DMS114 treated with DMSO at 0.1 percent for 48 hours (cell line): Measurements from ENCODE around the gene POU2AF1.

Experiments
- DNase-seq: peaks from one replicate; lab custom pipeline; 2025; ENCODE audit not compliant: unreplicated experiment; lab: John Stamatoyannopoulos, UW

POU2AF1 gene

GRCh38 chr11:111362887-111363411 lies 16.1 kb downstream of the POU2AF1 start:
- DNase-seq = no peak

GRCh38 chr11:111361874-111362273 lies 17.2 kb downstream of the POU2AF1 start:
- DNase-seq = no peak

- DNase-seq = no peak
These were observed 17.8 kb downstream of the POU2AF1 start for GRCh38 chr11:111361052-111361801.

- DNase-seq = no peak
These were observed 18.7 kb downstream of the POU2AF1 start for GRCh38 chr11:111360150-111361043.

GRCh38 chr11:111359223-111360149 lies 19.6 kb downstream of the POU2AF1 start:
- DNase-seq = no peak

GRCh38 chr11:111358038-111359001 lies 20.8 kb downstream of the POU2AF1 start:
- no peak for DNase-seq

- no peak for DNase-seq
These were observed 21.7 kb downstream of the POU2AF1 start for GRCh38 chr11:111357150-111358037.

GRCh38 chr11:111356660-111357048 lies 22.4 kb downstream of the POU2AF1 start:
- DNase-seq = no peak

- DNase-seq = no peak
These were observed 23.0 kb downstream of the POU2AF1 start for GRCh38 chr11:111355956-111356659.

GRCh38 chr11:111355101-111355500 lies 24.0 kb downstream of the POU2AF1 start:
- DNase-seq = no peak

GRCh38 chr11:111354601-111354891 lies 24.5 kb downstream of the POU2AF1 start:
- no peak for DNase-seq

- DNase-seq = no peak
These were observed 25.1 kb downstream of the POU2AF1 start for GRCh38 chr11:111353776-111354600.

- no peak for DNase-seq
These were observed 26.0 kb downstream of the POU2AF1 start for GRCh38 chr11:111352935-111353710.

- DNase-seq = no peak
These were observed 26.8 kb downstream of the POU2AF1 start for GRCh38 chr11:111352231-111352746.

- DNase-seq = no peak
These were observed 27.6 kb downstream of the POU2AF1 start for GRCh38 chr11:111351374-111352055.

- no peak for DNase-seq
These were observed 28.3 kb downstream of the POU2AF1 start for GRCh38 chr11:111350811-111351210.
